ENCODE data around the gene TET2.

TET2 gene
- long read RNA-seq, donor 1, partial matches to known transcripts: 72 of 199 reads
- long read RNA-seq, donor 1, other reads (novel, unspliced or antisense): 127 of 199 reads
- long read RNA-seq, donor 2: 0 reads
- long read RNA-seq, donor 3: 0 reads
- long read RNA-seq, donor 4, partial matches to known transcripts: 7 of 7 reads
- long read RNA-seq, donor 4, other reads (novel, unspliced or antisense): 0 of 7 reads
- long read RNA-seq, donor 5, full-length matches to known transcripts: 1 of 17 reads
- long read RNA-seq, donor 5, partial matches to known transcripts: 16 of 17 reads
- long read RNA-seq, donor 5, other reads (novel, unspliced or antisense): 0 of 17 reads
- long read RNA-seq, donor 6, partial matches to known transcripts: 43 of 111 reads
- long read RNA-seq, donor 6, other reads (novel, unspliced or antisense): 68 of 111 reads
- long read RNA-seq, donor 7, partial matches to known transcripts: 11 of 12 reads
- long read RNA-seq, donor 7, other reads (novel, unspliced or antisense): 0 of 12 reads
- long read RNA-seq, donor 8: 0 reads

GRCh38 chr4:105146276-105147015 lies at the start of gene TET2:
TSS of gene TET2 (plus strand) at chr4:105146876. CDS start at chr4:105233943, 87,067 bp downstream.
- peak; percentile 91 for DNase-seq

GRCh38 chr4:105102016-105102415 lies 44.7 kb upstream of the TET2 start:
- DNase-seq: no peak

GRCh38 chr4:105106426-105106825 lies 40.2 kb upstream of the TET2 start:
- no peak for DNase-seq

GRCh38 chr4:105107095-105107856 lies 39.4 kb upstream of the TET2 start:
- DNase-seq: no peak

- DNase-seq: no peak
Measured at GRCh38 chr4:105108971-105109370, 37.7 kb upstream of the TET2 start.

- DNase-seq: no peak
Measured at GRCh38 chr4:105112274-105112673, 34.4 kb upstream of the TET2 start.

GRCh38 chr4:105113800-105114199 lies 32.9 kb upstream of the TET2 start:
- no peak for DNase-seq

GRCh38 chr4:105116616-105117319 lies 29.9 kb upstream of the TET2 start:
- DNase-seq: no peak

GRCh38 chr4:105119356-105119755 lies 27.3 kb upstream of the TET2 start:
- DNase-seq: no peak

- DNase-seq: no peak
Measured at GRCh38 chr4:105120626-105121025, 26.1 kb upstream of the TET2 start.

- DNase-seq: no peak
Measured at GRCh38 chr4:105122350-105122749, 24.3 kb upstream of the TET2 start.

GRCh38 chr4:105126311-105127169 lies 20.1 kb upstream of the TET2 start:
- DNase-seq: no peak

- no peak for DNase-seq
Measured at GRCh38 chr4:105127170-105127445, 19.6 kb upstream of the TET2 start.

- DNase-seq: no peak
Measured at GRCh38 chr4:105128208-105128607, 18.5 kb upstream of the TET2 start.

- no peak for DNase-seq
Measured at GRCh38 chr4:105129286-105130040, 17.2 kb upstream of the TET2 start.

GRCh38 chr4:105130945-105131344 lies 15.7 kb upstream of the TET2 start:
- no peak for DNase-seq

- no peak for DNase-seq
Measured at GRCh38 chr4:105133976-105134375, 12.7 kb upstream of the TET2 start.

- DNase-seq: no peak
Measured at GRCh38 chr4:105135785-105136184, 10.9 kb upstream of the TET2 start.

- DNase-seq: no peak
Measured at GRCh38 chr4:105137121-105137875, 9.4 kb upstream of the TET2 start.

GRCh38 chr4:105139646-105140045 lies 7.0 kb upstream of the TET2 start:
- DNase-seq: no peak

All from right kidney (tissue), 9 donors.